ENCODE measurements around the gene JAK2.

Gene JAK2

DNA sequence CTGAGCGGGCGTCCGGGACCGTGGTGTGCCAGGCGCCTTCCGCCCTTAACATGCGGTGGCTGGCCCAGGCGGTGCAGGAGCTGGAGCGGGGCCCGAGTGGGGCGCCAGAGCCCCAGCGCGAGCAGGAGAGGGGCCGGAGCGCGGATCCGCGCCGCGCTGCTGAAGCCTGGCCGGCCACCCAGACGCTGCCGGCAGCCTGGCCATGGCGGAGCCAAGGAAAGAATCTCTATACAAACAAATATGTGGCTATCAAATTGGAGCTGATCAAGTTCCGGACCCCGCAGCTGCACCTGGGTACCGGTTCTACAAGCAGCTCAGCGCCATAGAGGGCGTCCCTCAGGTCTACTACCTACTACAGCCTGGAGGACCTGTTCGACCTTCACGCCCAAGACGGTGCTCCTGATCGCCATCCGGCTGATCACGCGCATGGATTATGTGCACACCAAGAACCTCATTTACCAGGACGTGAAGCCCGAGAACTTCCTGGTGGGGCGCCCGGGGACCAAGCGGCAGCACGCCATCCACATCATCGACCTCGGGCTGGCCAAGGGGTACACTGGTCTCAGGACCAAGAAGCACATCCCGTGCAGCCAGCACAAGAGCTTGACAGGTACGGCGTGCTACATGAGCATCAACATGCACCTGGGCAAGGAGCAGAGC lies 55.8 kb downstream of the JAK2 start:
- DNase-seq (ENCODE audit: low read depth): no peak
- TF ChIP-seq, protein P1, sequence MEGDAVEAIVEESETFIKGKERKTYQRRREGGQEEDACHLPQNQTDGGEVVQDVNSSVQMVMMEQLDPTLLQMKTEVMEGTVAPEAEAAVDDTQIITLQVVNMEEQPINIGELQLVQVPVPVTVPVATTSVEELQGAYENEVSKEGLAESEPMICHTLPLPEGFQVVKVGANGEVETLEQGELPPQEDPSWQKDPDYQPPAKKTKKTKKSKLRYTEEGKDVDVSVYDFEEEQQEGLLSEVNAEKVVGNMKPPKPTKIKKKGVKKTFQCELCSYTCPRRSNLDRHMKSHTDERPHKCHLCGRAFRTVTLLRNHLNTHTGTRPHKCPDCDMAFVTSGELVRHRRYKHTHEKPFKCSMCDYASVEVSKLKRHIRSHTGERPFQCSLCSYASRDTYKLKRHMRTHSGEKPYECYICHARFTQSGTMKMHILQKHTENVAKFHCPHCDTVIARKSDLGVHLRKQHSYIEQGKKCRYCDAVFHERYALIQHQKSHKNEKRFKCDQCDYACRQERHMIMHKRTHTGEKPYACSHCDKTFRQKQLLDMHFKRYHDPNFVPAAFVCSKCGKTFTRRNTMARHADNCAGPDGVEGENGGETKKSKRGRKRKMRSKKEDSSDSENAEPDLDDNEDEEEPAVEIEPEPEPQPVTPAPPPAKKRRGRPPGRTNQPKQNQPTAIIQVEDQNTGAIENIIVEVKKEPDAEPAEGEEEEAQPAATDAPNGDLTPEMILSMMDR (conservative IDR thresholded peaks at IDR 0.05; ENCODE audit: control insufficient read depth, insufficient read depth, low read depth, low read length): no peak

DNA sequence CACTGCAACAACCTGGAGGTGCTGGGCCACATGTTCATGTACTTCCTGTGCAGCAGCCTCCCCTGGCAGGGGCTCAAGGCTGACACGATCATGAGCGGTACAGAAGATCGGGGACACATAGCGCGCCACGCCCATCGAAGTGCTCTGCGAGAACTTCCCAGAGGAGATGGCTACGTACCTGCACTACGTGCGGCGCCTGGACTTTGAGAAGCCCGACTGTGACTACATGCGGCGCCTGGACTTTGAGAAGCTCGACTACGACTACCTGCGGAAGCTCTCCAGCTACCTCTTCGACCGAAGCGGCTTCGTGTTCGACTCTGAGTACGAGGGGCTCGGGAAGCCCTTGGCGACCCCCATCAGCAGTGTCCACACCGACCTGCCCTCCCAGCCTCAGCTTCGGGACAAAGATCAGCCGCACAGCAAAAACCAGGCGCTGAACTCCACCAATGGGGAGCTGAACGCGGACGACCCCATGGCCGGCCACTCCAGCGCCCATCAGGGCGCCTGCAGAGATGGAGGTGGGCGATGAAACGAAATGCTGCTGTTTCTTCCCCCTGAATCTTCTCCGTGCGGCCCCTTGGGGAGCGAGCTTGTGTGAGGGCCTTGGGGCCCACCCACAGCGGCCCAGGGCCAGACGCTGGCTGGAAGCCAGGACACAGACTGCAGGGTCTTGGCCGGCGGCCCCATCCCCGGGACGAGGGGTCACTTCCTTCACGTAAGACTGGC lies 56.5 kb downstream of the JAK2 start:
- H3K4me3 ChIP-seq (ENCODE audit: control insufficient read depth, low read depth, low read length): no peak overlapping the region

More for the DNA sequence above, 55.8 kb downstream of the JAK2 start:
- no peak overlapping the region for H3K4me3 ChIP-seq (ENCODE audit: control insufficient read depth, low read depth, low read length)

DNA sequence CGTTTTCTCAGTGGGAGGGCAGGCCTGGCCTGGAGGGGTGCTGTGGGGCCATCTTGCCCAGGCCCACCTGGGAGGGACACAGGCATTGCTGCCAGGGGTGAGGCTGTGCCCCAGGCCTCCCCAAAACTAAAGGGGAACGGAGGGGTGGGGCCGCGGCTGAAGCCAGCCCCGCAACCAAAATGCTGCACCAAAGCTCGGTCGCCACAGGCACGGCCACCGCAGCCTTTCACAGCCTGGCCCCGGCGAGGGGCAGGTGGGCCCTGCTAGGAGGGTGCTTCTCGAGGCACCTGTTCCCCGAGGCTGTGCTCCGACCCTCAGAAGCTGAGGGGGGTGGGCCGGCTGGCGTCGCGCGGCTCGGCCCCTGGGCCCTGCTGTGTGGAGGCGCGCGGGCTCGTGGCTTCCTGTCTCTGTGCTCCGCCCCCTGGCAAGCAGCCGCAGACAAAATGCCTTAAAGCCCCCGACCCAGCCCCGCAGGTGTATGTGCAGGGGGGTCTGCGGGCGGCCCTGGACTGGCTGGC lies 57.6 kb downstream of the JAK2 start:
- no peak overlapping the region for H3K4me3 ChIP-seq (ENCODE audit: control insufficient read depth, low read depth, low read length)
- TF ChIP-seq, protein P1 (conservative IDR thresholded peaks at IDR 0.05; ENCODE audit: control insufficient read depth, insufficient read depth, low read depth, low read length): no peak

More for the DNA sequence above, 56.5 kb downstream of the JAK2 start:
- TF ChIP-seq, protein P1 (conservative IDR thresholded peaks at IDR 0.05; ENCODE audit: control insufficient read depth, insufficient read depth, low read depth, low read length): no peak
- no peak for DNase-seq (ENCODE audit: low read depth)

DNA sequence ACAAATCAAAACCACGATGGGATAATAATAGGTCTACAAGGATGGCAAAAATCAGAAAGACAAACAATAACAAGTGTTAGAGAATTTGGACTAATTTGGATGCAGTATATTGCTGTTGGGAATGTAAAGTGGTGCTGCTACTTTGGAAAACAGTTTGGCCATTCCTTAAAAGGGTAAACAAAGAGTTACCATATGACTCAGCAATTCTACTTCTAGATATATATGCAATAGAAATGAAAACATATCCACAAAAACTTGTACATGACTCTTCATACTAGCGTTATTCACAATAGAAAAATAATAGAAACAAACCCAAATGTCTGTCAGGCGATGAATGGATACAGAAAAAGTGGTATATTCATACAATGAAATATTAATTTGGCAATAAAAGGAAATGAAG lies 58.3 kb downstream of the JAK2 start:
- TF ChIP-seq, protein P1 (conservative IDR thresholded peaks at IDR 0.05; ENCODE audit: control insufficient read depth, insufficient read depth, low read depth, low read length): no peak
- DNase-seq (ENCODE audit: low read depth): no peak

More for the DNA sequence above, 57.6 kb downstream of the JAK2 start:
- DNase-seq (ENCODE audit: low read depth): no peak

DNA sequence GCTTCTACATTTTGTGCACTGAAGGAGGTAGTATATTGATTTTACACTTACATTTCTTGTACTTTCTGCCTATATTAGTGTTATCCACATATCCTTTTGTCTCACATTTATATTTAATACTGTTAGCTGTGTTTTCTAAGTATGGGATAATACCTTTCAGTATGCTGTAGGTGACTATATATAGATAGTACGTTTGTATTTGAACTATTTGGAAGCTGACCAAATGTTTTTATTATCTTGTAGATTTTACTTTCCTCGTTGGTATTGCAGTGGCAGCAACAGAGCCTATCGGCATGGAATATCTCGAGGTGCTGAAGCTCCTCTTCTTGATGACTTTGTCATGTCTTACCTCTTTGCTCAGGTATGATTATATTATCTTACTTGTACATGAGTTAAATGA lies 59.1 kb downstream of the JAK2 start:
- no peak overlapping the region for H3K4me3 ChIP-seq (ENCODE audit: control insufficient read depth, low read depth, low read length)
- no peak for DNase-seq (ENCODE audit: low read depth)
- TF ChIP-seq, protein P1 (conservative IDR thresholded peaks at IDR 0.05; ENCODE audit: control insufficient read depth, insufficient read depth, low read depth, low read length): no peak

More for the DNA sequence above, 58.3 kb downstream of the JAK2 start:
- H3K4me3 ChIP-seq (ENCODE audit: control insufficient read depth, low read depth, low read length): no peak overlapping the region

DNA sequence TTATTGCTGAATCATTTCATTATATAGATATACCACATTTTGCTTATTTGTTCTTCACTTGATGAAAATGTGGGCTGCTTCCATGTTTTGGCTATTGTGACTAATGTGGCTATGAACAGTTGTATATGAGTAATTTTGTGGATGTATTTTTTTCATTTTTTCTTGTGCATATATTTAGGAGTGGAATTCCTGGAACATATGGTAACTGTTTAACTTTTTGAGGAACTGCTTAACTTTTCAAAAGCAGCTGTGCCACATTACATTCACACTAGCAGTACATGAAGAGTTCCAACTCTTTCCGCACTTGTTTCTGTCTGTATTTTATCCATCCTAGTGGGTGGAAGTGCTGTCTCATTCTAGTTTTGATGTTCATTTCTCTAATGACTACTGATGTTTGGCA lies 67.8 kb downstream of the JAK2 start:
- peak; percentile 68 for DNase-seq (ENCODE audit: low read depth)
- TF ChIP-seq, protein P1 (conservative IDR thresholded peaks at IDR 0.05; ENCODE audit: control insufficient read depth, insufficient read depth, low read depth, low read length): no peak
- no peak overlapping the region for H3K4me3 ChIP-seq (ENCODE audit: control insufficient read depth, low read depth, low read length)

Measured in fibroblast of mammary gland (primary cell).